ENCODE measurements around the gene TPM2.
A peak's percentile ranks its signal among the peaks of the same experiment; 100 is the strongest.

TPM2 gene

GRCh38 chr9:35689542-35690293 lies at the start of gene TPM2:
TPM2 (minus strand) TSS chr9:35689925; CDS start chr9:35689817, 108 bp downstream.
- peak; percentile 79 to 82 for DNase-seq (ENCODE audit: low read depth in 2 of 2)

GRCh38 chr9:35738924-35739323 lies 49.2 kb upstream of the TPM2 start:
- no peak for DNase-seq (ENCODE audit: low read depth in 2 of 2)

GRCh38 chr9:35738186-35738585 lies 48.5 kb upstream of the TPM2 start:
- DNase-seq (ENCODE audit: low read depth in 2 of 2): no peak

- no peak for DNase-seq (ENCODE audit: low read depth in 2 of 2)
Observed at GRCh38 chr9:35737143-35737542, 47.4 kb upstream of the TPM2 start.

GRCh38 chr9:35736201-35736633 lies 46.5 kb upstream of the TPM2 start:
- DNase-seq (ENCODE audit: low read depth in 2 of 2): no peak

- DNase-seq (ENCODE audit: low read depth in 2 of 2): no peak
Observed at GRCh38 chr9:35734096-35734495, 44.4 kb upstream of the TPM2 start.

- no peak for DNase-seq (ENCODE audit: low read depth in 2 of 2)
Observed at GRCh38 chr9:35732800-35733541, 43.2 kb upstream of the TPM2 start.

- DNase-seq (ENCODE audit: low read depth in 2 of 2): peak; percentile 97
Observed at GRCh38 chr9:35732185-35732799, 42.6 kb upstream of the TPM2 start, which contains the start of the genes CREB3 and TLN1. CREB3 (plus strand) TSS chr9:35732666; CDS start chr9:35732773, 107 bp downstream. TLN1 (minus strand) TSS chr9:35732195; CDS start chr9:35725694, 6,501 bp downstream.

- DNase-seq (ENCODE audit: low read depth in 2 of 2): no peak
Observed at GRCh38 chr9:35731415-35732184, 41.9 kb upstream of the TPM2 start.

GRCh38 chr9:35730486-35730854 lies 40.7 kb upstream of the TPM2 start:
- DNase-seq (ENCODE audit: low read depth in 2 of 2): no peak

- DNase-seq (ENCODE audit: low read depth in 2 of 2): peak; percentile 70 to 71
Observed at GRCh38 chr9:35729700-35730485, 40.2 kb upstream of the TPM2 start.

GRCh38 chr9:35729101-35729500 lies 39.4 kb upstream of the TPM2 start:
- no peak for DNase-seq (ENCODE audit: low read depth in 2 of 2)

- DNase-seq (ENCODE audit: low read depth in 2 of 2): peak; percentile 87 to 89
Observed at GRCh38 chr9:35728041-35728971, 38.6 kb upstream of the TPM2 start.

GRCh38 chr9:35727676-35728040 lies 37.9 kb upstream of the TPM2 start:
- DNase-seq (ENCODE audit: low read depth in 2 of 2): no peak

GRCh38 chr9:35726931-35727330 lies 37.2 kb upstream of the TPM2 start:
- DNase-seq (ENCODE audit: low read depth in 2 of 2): no peak

- DNase-seq (ENCODE audit: low read depth in 2 of 2): no peak
Observed at GRCh38 chr9:35725362-35725761, 35.6 kb upstream of the TPM2 start.

GRCh38 chr9:35723908-35724307 lies 34.2 kb upstream of the TPM2 start:
- no peak for DNase-seq (ENCODE audit: low read depth in 2 of 2)

- DNase-seq (ENCODE audit: low read depth in 2 of 2): no peak
Observed at GRCh38 chr9:35723426-35723825, 33.7 kb upstream of the TPM2 start.

- no peak for DNase-seq (ENCODE audit: low read depth in 2 of 2)
Observed at GRCh38 chr9:35719546-35719945, 29.8 kb upstream of the TPM2 start.
